Ovary (tissue), 3 donors: ENCODE results near the gene BRIP1.

Experiments used
- CTCF ChIP-seq, 3 donors: fragments of 450-650 bp in 2 of 3; fragments of 200-600 bp in 1 of 3; IDR thresholded peaks; one replicate each; pipeline versions ENCODE4 v1.5.1 to v1.8.0; 2016 to 2022; ENCODE audit warnings: antibody characterized with exemption in 3 of 3, mild to moderate bottlenecking in 1 of 3
- EP300 ChIP-seq: sonication (generic); formaldehyde crosslinking; IDR thresholded peaks from one replicate; pipeline ENCODE4 v1.6.1; 2017; ENCODE audit warnings: antibody characterized with exemption
- POLR2A ChIP-seq: fragments of 450-650 bp; IDR thresholded peaks from one replicate; pipeline ENCODE4 v1.6.1; 2017; ENCODE audit warnings: antibody characterized with exemption, mild to moderate bottlenecking, moderate library complexity
- donor health status: DM: no; HTN: no; CAD: no.

DNA sequence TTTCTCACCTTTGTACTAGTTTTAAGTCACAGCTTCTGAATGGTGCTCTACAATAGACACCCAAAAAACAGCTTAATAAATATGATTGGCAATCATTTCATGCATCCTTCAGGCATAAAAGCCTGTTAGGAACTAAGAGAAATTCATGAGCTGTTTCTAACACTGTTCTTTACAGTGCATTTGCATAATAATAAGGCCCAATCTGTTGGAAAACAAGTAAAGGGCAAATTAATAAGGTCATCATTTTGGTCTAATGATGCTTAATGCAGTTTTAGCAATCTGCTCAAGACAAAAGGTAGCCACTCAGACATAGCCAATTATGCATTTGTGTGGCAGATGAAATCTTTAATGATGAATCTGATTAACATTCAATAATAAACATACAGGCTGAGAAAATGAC, 216.8 kb downstream of the BRIP1 start:
- TF ChIP-seq CTCF (IDR thresholded peaks at IDR 0.05) (no peak), POLR2A (no peak), EP300 (no peak)
